Measurements from ENCODE around the gene TSPEAR.

GRCh38 chr21:44547656-44548331, 163.6 kb downstream of the TSPEAR start:
- TF ChIP-seq POLR2A (IDR thresholded peaks at IDR 0.05) = no peak
- TF ChIP-seq CTCF (IDR thresholded peaks at IDR 0.05) = no peak

All from thyroid gland (tissue), 4 donors.